Muscle layer of duodenum (tissue), 2 donors: ENCODE measurements around the gene RPL11.
"Not testable (repeated sequence)": the region's sequence is repeated elsewhere in the genome, so short reads cannot be mapped to it uniquely, and the experiment has no call there.

Experiments
- H3K27ac ChIP-seq: one replicate; pipeline ENCODE4 v1.7.0; 2013; ENCODE audit warnings: mild to moderate bottlenecking, low read length
- H3K27me3 ChIP-seq: one replicate; pipeline ENCODE4 v1.7.0; 2013; ENCODE audit warnings: low read depth, mild to moderate bottlenecking, control low read depth, low read length
- H3K36me3 ChIP-seq, 2 donors: one replicate each; pipeline ENCODE4 v1.7.0; 2013; ENCODE audit warnings: low read length in 2 of 2, control low read depth in 1 of 2, mild to moderate bottlenecking in 1 of 2; ENCODE audit not compliant: insufficient read depth in 2 of 2, control insufficient read depth in 1 of 2
- H3K4me1 ChIP-seq, 2 donors: one replicate each; pipeline ENCODE4 v1.7.0; 2013; ENCODE audit warnings: low read length in 2 of 2, mild to moderate bottlenecking in 2 of 2, control low read depth in 1 of 2, moderate library complexity in 1 of 2; ENCODE audit not compliant: insufficient read depth in 2 of 2, control insufficient read depth in 1 of 2
- H3K4me3 ChIP-seq, 2 donors: one replicate each; pipeline ENCODE4 v1.7.0; 2013; ENCODE audit warnings: low read length in 2 of 2, low read depth in 1 of 2, mild to moderate bottlenecking in 1 of 2
- H3K9me3 ChIP-seq, 2 donors: one replicate each; pipeline ENCODE4 v1.7.0; 2013; ENCODE audit warnings: low read length in 2 of 2, control low read depth in 1 of 2, mild to moderate bottlenecking in 1 of 2; ENCODE audit not compliant: control insufficient read depth in 1 of 2
- donor health status: healthy.

The RPL11 gene

GRCh38 chr1:23691499-23692307, at the start of gene RPL11:
Gene RPL11, plus strand, starts transcription at chr1:23691806. Its CDS starts 18 bp downstream, at chr1:23691824.
- H3K4me1 ChIP-seq: peaks cover 12 to 41% of the 10 kb centered on the region in 2 donors
- H3K4me3 ChIP-seq: peak within 1 kb of the TSS; percentile 89 to 95
- peaks cover 37 to 39% of the 10 kb centered on the region in 2 donors for H3K36me3 ChIP-seq
- H3K27ac ChIP-seq: peak within 1 kb of the TSS; percentile 91
- no peaks in the 10 kb centered on the region for H3K27me3 ChIP-seq
- H3K9me3 ChIP-seq: no peaks in the 10 kb centered on the region

GRCh38 chr1:23643736-23644554, 47.7 kb upstream of the RPL11 start:
- H3K27ac ChIP-seq: no peak overlapping the region

GRCh38 chr1:23644555-23644866, 47.1 kb upstream of the RPL11 start:
- Histone ChIP-seq H3K27me3 (no peaks in the 10 kb centered on the region), H3K27ac (no peak overlapping the region), H3K4me1 (no peaks in the 10 kb centered on the region), H3K9me3 (no peaks in the 10 kb centered on the region), H3K4me3 (no peak overlapping the region), H3K36me3 (no peaks in the 10 kb centered on the region)

More at GRCh38 chr1:23643736-23644554, 47.7 kb upstream of the RPL11 start:
- Histone ChIP-seq H3K4me3 (no peak overlapping the region), H3K9me3 (no peaks in the 10 kb centered on the region), H3K36me3 (no peaks in the 10 kb centered on the region), H3K4me1 (no peaks in the 10 kb centered on the region), H3K27me3 (no peaks in the 10 kb centered on the region)

- Histone ChIP-seq H3K27ac (no peak overlapping the region), H3K27me3 (no peaks in the 10 kb centered on the region), H3K4me3 (no peak overlapping the region), H3K36me3 (no peaks in the 10 kb centered on the region), H3K9me3 (no peaks in the 10 kb centered on the region), H3K4me1 (no peaks in the 10 kb centered on the region)
Measured at GRCh38 chr1:23645338-23645737, 46.3 kb upstream of the RPL11 start.

GRCh38 chr1:23646091-23646490, 45.5 kb upstream of the RPL11 start:
- Histone ChIP-seq H3K36me3 (no peaks in the 10 kb centered on the region), H3K27ac (no peak overlapping the region), H3K4me3 (no peak overlapping the region), H3K4me1 (peaks cover 0 to 3% of the 10 kb centered on the region in 2 donors), H3K9me3 (no peaks in the 10 kb centered on the region), H3K27me3 (no peaks in the 10 kb centered on the region)

GRCh38 chr1:23646541-23646940, 45.1 kb upstream of the RPL11 start:
- no peaks in the 10 kb centered on the region for H3K27me3 ChIP-seq
- no peaks in the 10 kb centered on the region for H3K9me3 ChIP-seq
- no peak overlapping the region for H3K4me3 ChIP-seq
- peaks cover 0 to 4% of the 10 kb centered on the region in 2 donors for H3K4me1 ChIP-seq
- no peak overlapping the region for H3K27ac ChIP-seq
- H3K36me3 ChIP-seq: no peaks in the 10 kb centered on the region

GRCh38 chr1:23648576-23648975, 43.0 kb upstream of the RPL11 start:
- no peak overlapping the region for H3K27ac ChIP-seq
- no peak overlapping the region for H3K4me3 ChIP-seq
- peaks cover 0 to 4% of the 10 kb centered on the region in 2 donors for H3K4me1 ChIP-seq
- no peaks in the 10 kb centered on the region for H3K27me3 ChIP-seq
- no peaks in the 10 kb centered on the region for H3K9me3 ChIP-seq
- no peaks in the 10 kb centered on the region for H3K36me3 ChIP-seq

- not testable (repeated sequence) for H3K27ac ChIP-seq, H3K4me3 ChIP-seq, H3K9me3 ChIP-seq, H3K36me3 ChIP-seq, H3K4me1 ChIP-seq, H3K27me3 ChIP-seq
Measured at GRCh38 chr1:23649157-23649556, 42.4 kb upstream of the RPL11 start.

GRCh38 chr1:23650344-23650990, 41.1 kb upstream of the RPL11 start:
- no peaks in the 10 kb centered on the region for H3K9me3 ChIP-seq
- H3K27me3 ChIP-seq: no peaks in the 10 kb centered on the region
- no peak overlapping the region for H3K4me3 ChIP-seq
- H3K36me3 ChIP-seq: no peaks in the 10 kb centered on the region
- H3K4me1 ChIP-seq: peaks cover 0 to 4% of the 10 kb centered on the region in 2 donors
- peak overlapping the region; percentile 19 for H3K27ac ChIP-seq

- no peaks in the 10 kb centered on the region for H3K36me3 ChIP-seq
- H3K4me3 ChIP-seq: no peak overlapping the region
- H3K9me3 ChIP-seq: no peaks in the 10 kb centered on the region
- peak overlapping the region; percentile 19 for H3K27ac ChIP-seq
- no peaks in the 10 kb centered on the region for H3K27me3 ChIP-seq
- peaks cover 0 to 4% of the 10 kb centered on the region in 2 donors for H3K4me1 ChIP-seq
Measured at GRCh38 chr1:23651069-23651808, 40.4 kb upstream of the RPL11 start.
